Measurements from ENCODE around the gene VSIR.

VSIR gene

GRCh38 chr10:71773221-71773971, at the start of gene VSIR:
VSIR (minus strand) TSS chr10:71773520; CDS start chr10:71773439, 81 bp downstream.
- DNase-seq = no peak

GRCh38 chr10:71821909-71822763, 48.8 kb upstream of the VSIR start:
- no peak for DNase-seq

- no peak for DNase-seq
Observed at GRCh38 chr10:71820966-71821365, 47.6 kb upstream of the VSIR start.

- DNase-seq = no peak
Observed at GRCh38 chr10:71819985-71820384, 46.7 kb upstream of the VSIR start.

GRCh38 chr10:71819441-71819861, 46.1 kb upstream of the VSIR start:
- DNase-seq = no peak

- no peak for DNase-seq
Observed at GRCh38 chr10:71818674-71819260, 45.4 kb upstream of the VSIR start.

- DNase-seq = no peak
Observed at GRCh38 chr10:71817831-71818655, 44.7 kb upstream of the VSIR start.

- DNase-seq = no peak
Observed at GRCh38 chr10:71816936-71817618, 43.8 kb upstream of the VSIR start.

GRCh38 chr10:71816421-71816851, 43.1 kb upstream of the VSIR start:
- no peak for DNase-seq

GRCh38 chr10:71815515-71816130, 42.3 kb upstream of the VSIR start:
- DNase-seq = no peak

GRCh38 chr10:71814922-71815411, 41.6 kb upstream of the VSIR start:
- no peak for DNase-seq

GRCh38 chr10:71812913-71813590, 39.7 kb upstream of the VSIR start:
- no peak for DNase-seq

- no peak for DNase-seq
Observed at GRCh38 chr10:71812016-71812912, 38.9 kb upstream of the VSIR start.

- no peak for DNase-seq
Observed at GRCh38 chr10:71811351-71811750, 38.0 kb upstream of the VSIR start.

GRCh38 chr10:71810048-71810750, 36.9 kb upstream of the VSIR start:
- no peak for DNase-seq

- DNase-seq = no peak
Observed at GRCh38 chr10:71809628-71810027, 36.3 kb upstream of the VSIR start.

GRCh38 chr10:71807557-71808510, 34.5 kb upstream of the VSIR start:
- no peak for DNase-seq
